ENCODE measurements around the gene HPS1. TPM values are rescaled to one million over a fixed set of nuclear protein-coding genes. Genes with fewer than 3 reads are reported as not detected.

HPS1 gene
- total and polyA plus RNA-seq, 7 donors: 11.5 to 29.1 (median 15.6) TPM

DNA sequence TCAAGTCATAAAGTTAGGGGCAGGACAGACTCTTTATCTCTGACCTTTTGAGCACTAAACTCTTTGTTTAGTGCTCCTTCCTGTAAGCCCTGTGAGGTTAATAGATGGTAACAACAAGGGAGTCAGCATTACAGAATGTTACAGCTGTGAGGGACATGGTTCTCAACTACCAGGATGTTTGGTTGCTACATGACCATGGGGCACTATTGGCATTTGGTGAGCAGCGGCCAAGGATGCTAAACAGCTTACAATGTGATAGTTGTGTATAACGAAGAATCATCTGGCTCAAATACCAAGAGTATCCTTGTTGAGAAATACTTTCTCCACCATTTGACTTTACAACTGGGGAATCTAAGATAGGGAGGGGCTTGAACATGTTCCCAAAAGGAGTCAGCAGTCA lies 35.4 kb upstream of the HPS1 start:
- intact Hi-C loops (cut with DNase I): no loop called here
- Histone ChIP-seq H3K9me3 (no peaks in the 10 kb centered on the region), H3K27ac (no peak overlapping the region), H3K4me3 (no peak overlapping the region), H3K4me1 (no peaks in the 10 kb centered on the region), H3K36me3 (ENCODE audit: insufficient read depth in 1 of 2, low read depth in 1 of 2) (no peaks in the 10 kb centered on the region), H3K27me3 (ENCODE audit: insufficient read depth in 3 of 3, low read length in 2 of 3) (no peaks in the 10 kb centered on the region)
- WGBS, 3 donors: 65 to 89% (median 68%) methylated on average over 2 of the region's 2 CpGs
- ATAC-seq: no peak
- TF ChIP-seq, protein P1, sequence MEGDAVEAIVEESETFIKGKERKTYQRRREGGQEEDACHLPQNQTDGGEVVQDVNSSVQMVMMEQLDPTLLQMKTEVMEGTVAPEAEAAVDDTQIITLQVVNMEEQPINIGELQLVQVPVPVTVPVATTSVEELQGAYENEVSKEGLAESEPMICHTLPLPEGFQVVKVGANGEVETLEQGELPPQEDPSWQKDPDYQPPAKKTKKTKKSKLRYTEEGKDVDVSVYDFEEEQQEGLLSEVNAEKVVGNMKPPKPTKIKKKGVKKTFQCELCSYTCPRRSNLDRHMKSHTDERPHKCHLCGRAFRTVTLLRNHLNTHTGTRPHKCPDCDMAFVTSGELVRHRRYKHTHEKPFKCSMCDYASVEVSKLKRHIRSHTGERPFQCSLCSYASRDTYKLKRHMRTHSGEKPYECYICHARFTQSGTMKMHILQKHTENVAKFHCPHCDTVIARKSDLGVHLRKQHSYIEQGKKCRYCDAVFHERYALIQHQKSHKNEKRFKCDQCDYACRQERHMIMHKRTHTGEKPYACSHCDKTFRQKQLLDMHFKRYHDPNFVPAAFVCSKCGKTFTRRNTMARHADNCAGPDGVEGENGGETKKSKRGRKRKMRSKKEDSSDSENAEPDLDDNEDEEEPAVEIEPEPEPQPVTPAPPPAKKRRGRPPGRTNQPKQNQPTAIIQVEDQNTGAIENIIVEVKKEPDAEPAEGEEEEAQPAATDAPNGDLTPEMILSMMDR (IDR thresholded peaks at IDR 0.05): no peak
- DNase-seq: no peak

DNA sequence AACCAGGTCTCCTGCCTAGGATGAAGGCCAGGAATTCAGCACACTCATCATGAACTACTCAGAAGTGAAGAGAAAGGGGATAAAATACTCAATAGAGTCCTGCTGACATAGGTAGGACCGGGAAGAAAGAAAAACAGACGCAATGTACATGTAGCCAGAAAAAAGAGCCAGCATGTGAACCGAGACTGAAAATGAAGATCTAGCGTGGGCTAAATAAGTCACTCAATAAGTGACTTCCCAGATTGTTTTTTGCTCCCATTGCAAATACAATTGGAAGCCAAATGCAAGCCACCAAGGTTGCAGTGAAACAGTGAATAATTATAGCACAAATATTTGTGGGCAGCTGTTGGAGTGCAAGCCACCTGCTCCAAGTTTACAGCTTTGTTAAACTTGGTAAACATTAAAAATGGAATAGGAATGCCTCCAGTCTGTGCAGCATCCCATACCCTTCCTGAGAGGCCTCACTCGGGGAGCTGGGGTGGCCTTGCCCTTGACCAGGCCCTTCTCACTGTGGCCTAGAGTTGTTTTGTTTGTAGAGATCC lies 34.7 kb upstream of the HPS1 start:
- Histone ChIP-seq H3K4me1 (no peaks in the 10 kb centered on the region), H3K27me3 (ENCODE audit: insufficient read depth in 3 of 3, low read length in 2 of 3) (no peaks in the 10 kb centered on the region), H3K27ac (no peak overlapping the region), H3K9me3 (no peaks in the 10 kb centered on the region), H3K36me3 (ENCODE audit: insufficient read depth in 1 of 2, low read depth in 1 of 2) (no peaks in the 10 kb centered on the region), H3K4me3 (no peak overlapping the region)
- 29 to 43% (median 29%) methylated on average over 5 of the region's 5 CpGs for WGBS, 3 donors
- ATAC-seq: no peak
- TF ChIP-seq, protein P1 (IDR thresholded peaks at IDR 0.05): no peak
- no peak for DNase-seq
- intact Hi-C loops (cut with DNase I): no loop called here

DNA sequence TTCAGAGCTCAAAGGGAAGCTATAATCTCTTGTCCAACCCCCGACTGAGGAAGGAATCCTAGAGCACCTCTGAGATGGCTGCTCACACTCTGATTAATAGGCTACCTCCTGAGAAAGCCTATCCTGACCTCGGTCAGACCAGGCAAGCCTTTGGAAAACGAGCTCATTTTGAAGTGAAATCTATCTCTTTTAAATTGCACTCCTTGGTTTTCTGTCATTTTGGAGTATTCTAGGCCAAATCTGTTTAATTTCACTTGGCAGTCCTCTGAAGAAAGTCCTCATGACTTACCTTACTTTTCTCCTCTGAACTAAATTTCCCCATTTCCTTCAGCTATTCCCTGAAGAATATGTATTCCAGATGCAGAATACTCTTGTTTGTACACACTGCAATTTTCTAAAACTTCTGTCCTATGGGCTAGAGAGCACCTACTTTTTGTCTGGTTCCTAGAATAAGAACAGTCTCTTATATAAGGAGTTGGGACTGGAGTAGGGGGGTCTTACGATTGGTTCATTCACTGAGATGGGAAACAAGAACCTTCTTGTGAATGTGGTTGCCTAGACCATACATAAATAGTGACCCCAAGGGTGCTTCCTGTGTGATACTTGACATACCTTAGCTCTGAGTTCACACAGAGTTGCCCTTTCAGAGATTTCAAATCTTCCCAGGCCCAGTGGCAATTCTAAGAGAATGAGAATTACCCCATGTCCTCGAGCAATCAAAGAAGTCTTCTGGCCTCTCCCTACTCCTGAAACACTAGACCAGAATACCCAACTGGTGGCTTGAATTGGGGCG lies 31.9 kb upstream of the HPS1 start:
- WGBS, 3 donors: 59 to 72% (median 71%) methylated on average over 6 of the region's 6 CpGs
- H3K4me1 ChIP-seq: no peaks in the 10 kb centered on the region
- DNase-seq (no peak), ATAC-seq (no peak)
- H3K27ac ChIP-seq: no peak overlapping the region
- H3K27me3 ChIP-seq (ENCODE audit: insufficient read depth in 3 of 3, low read length in 2 of 3): no peaks in the 10 kb centered on the region
- no peak overlapping the region for H3K4me3 ChIP-seq
- H3K36me3 ChIP-seq (ENCODE audit: insufficient read depth in 1 of 2, low read depth in 1 of 2): no peaks in the 10 kb centered on the region
- intact Hi-C loops (cut with DNase I): no loop called here
- TF ChIP-seq, protein P1 (IDR thresholded peaks at IDR 0.05): no peak
- H3K9me3 ChIP-seq: no peaks in the 10 kb centered on the region

DNA sequence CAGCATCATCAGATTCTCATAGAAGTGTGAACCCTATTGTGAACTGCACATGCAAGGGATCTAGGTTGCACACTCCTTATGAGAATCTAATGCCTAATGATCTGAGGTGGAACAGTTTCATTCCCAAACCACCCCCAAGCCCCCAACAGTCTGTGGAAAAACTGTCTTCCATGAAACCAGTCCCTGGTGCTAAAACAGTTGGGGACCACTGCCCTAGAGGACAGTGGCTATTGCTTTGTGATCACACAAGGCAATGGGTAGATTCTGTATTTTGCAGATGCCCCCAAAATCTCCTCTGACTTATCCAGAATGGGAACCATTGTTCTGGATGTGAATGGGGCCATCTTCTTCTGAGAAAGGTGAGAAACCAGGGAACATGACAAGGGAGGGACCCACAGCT lies 31.1 kb upstream of the HPS1 start:
- Histone ChIP-seq H3K4me3 (no peak overlapping the region), H3K36me3 (ENCODE audit: insufficient read depth in 1 of 2, low read depth in 1 of 2) (no peaks in the 10 kb centered on the region), H3K9me3 (no peaks in the 10 kb centered on the region), H3K4me1 (no peaks in the 10 kb centered on the region), H3K27ac (no peak overlapping the region), H3K27me3 (ENCODE audit: insufficient read depth in 3 of 3, low read length in 2 of 3) (no peaks in the 10 kb centered on the region)
- intact Hi-C loops (cut with DNase I): no loop called here
- TF ChIP-seq, protein P1 (IDR thresholded peaks at IDR 0.05): no peak
- DNase-seq: no peak
- ATAC-seq: no peak

DNA sequence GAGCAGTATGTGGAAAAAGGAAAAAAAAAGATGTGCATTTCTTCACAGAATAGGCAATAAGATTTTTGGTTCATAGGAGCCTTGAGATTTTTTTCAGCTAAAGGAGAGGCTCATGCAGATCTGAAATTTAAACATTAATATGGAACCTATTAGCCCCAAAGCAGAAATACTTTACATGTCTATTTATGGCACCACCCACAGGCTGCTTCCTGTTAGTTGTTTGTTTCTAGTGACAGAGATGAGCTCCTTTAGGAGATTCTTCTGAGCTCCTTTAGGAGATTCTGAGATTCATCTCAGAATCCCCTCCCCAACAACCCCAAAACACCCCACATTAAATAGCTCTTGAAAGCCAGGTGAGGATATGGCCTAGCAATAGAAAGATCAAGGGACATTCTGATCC lies 27.9 kb upstream of the HPS1 start:
- no peak overlapping the region for H3K4me3 ChIP-seq
- intact Hi-C loops (cut with DNase I): no loop called here
- no peak for ATAC-seq
- H3K9me3 ChIP-seq: no peaks in the 10 kb centered on the region
- H3K27ac ChIP-seq: no peak overlapping the region
- H3K4me1 ChIP-seq: no peaks in the 10 kb centered on the region
- TF ChIP-seq, protein P1 (IDR thresholded peaks at IDR 0.05): no peak
- no peak for DNase-seq
- H3K36me3 ChIP-seq (ENCODE audit: insufficient read depth in 1 of 2, low read depth in 1 of 2): no peaks in the 10 kb centered on the region
- no peaks in the 10 kb centered on the region for H3K27me3 ChIP-seq (ENCODE audit: insufficient read depth in 3 of 3, low read length in 2 of 3)
